ENCODE results near the gene CFAP100.
A peak's percentile ranks its signal among the peaks of the same experiment; 100 is the strongest.

Gene CFAP100

GRCh38 chr3:126442856-126443242 lies 48.1 kb downstream of the CFAP100 start:
- no peak for DNase-seq (ENCODE audit: low spot score)

GRCh38 chr3:126445506-126445905 lies 50.8 kb downstream of the CFAP100 start:
- no peak for DNase-seq (ENCODE audit: low spot score)

GRCh38 chr3:126446301-126446700 lies 51.6 kb downstream of the CFAP100 start:
- DNase-seq (ENCODE audit: low spot score), result peak; percentile 3

- DNase-seq (ENCODE audit: low spot score), result no peak
Measured at GRCh38 chr3:126446791-126447190, 52.1 kb downstream of the CFAP100 start.

GRCh38 chr3:126447456-126448106 lies 52.9 kb downstream of the CFAP100 start:
- DNase-seq (ENCODE audit: low spot score), result no peak

GRCh38 chr3:126448136-126448892 lies 53.6 kb downstream of the CFAP100 start:
- no peak for DNase-seq (ENCODE audit: low spot score)

- no peak for DNase-seq (ENCODE audit: low spot score)
Measured at GRCh38 chr3:126448893-126449180, 54.1 kb downstream of the CFAP100 start.

GRCh38 chr3:126449621-126450051 lies 54.9 kb downstream of the CFAP100 start:
- no peak for DNase-seq (ENCODE audit: low spot score)

GRCh38 chr3:126450219-126450618 lies 55.5 kb downstream of the CFAP100 start:
- DNase-seq (ENCODE audit: low spot score), result no peak

- no peak for DNase-seq (ENCODE audit: low spot score)
Measured at GRCh38 chr3:126450744-126451143, 56.0 kb downstream of the CFAP100 start.

- no peak for DNase-seq (ENCODE audit: low spot score)
Measured at GRCh38 chr3:126451511-126451910, 56.8 kb downstream of the CFAP100 start.

GRCh38 chr3:126452213-126452612 lies 57.5 kb downstream of the CFAP100 start:
- DNase-seq (ENCODE audit: low spot score), result no peak

- DNase-seq (ENCODE audit: low spot score), result no peak
Measured at GRCh38 chr3:126454025-126454424, 59.3 kb downstream of the CFAP100 start.

- no peak for DNase-seq (ENCODE audit: low spot score)
Measured at GRCh38 chr3:126454437-126455198, 59.9 kb downstream of the CFAP100 start.

GRCh38 chr3:126456211-126456610 lies 61.5 kb downstream of the CFAP100 start:
- DNase-seq (ENCODE audit: low spot score), result no peak

GRCh38 chr3:126456766-126457388 lies 62.2 kb downstream of the CFAP100 start:
- DNase-seq (ENCODE audit: low spot score), result no peak

- no peak for DNase-seq (ENCODE audit: low spot score)
Measured at GRCh38 chr3:126459111-126459762, 64.5 kb downstream of the CFAP100 start.

GRCh38 chr3:126459763-126460127 lies 65.0 kb downstream of the CFAP100 start:
- DNase-seq (ENCODE audit: low spot score), result no peak

GRCh38 chr3:126460381-126460780 lies 65.7 kb downstream of the CFAP100 start:
- no peak for DNase-seq (ENCODE audit: low spot score)

- no peak for DNase-seq (ENCODE audit: low spot score)
Measured at GRCh38 chr3:126461450-126462070, 66.9 kb downstream of the CFAP100 start.

- no peak for DNase-seq (ENCODE audit: low spot score)
Measured at GRCh38 chr3:126463521-126463920, 68.8 kb downstream of the CFAP100 start.

GRCh38 chr3:126464093-126464492 lies 69.4 kb downstream of the CFAP100 start:
- DNase-seq (ENCODE audit: low spot score), result no peak

Data from kidney tubule cell (primary cell).